ENCODE results near the gene PRDM2.

DNA sequence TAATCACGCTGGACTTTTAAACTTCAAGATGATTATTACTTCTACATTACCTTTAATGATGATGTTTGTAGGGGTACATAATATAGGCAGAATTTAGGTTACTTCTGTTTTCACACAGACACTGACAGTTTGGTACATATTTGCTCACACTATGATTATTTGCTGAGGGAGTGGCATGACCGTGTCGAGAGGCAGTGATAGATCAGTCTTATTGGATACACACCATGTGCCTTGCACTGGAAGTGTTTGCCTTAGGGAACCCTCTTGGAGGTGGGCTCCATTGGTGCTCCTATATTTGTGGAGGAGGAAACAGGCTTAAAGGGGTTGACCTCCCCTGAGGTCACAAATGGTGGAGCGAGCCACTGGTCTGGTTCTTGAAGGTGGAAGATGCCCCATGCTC, 132.1 kb downstream of the PRDM2 start:
- TF ChIP-seq, protein P1, sequence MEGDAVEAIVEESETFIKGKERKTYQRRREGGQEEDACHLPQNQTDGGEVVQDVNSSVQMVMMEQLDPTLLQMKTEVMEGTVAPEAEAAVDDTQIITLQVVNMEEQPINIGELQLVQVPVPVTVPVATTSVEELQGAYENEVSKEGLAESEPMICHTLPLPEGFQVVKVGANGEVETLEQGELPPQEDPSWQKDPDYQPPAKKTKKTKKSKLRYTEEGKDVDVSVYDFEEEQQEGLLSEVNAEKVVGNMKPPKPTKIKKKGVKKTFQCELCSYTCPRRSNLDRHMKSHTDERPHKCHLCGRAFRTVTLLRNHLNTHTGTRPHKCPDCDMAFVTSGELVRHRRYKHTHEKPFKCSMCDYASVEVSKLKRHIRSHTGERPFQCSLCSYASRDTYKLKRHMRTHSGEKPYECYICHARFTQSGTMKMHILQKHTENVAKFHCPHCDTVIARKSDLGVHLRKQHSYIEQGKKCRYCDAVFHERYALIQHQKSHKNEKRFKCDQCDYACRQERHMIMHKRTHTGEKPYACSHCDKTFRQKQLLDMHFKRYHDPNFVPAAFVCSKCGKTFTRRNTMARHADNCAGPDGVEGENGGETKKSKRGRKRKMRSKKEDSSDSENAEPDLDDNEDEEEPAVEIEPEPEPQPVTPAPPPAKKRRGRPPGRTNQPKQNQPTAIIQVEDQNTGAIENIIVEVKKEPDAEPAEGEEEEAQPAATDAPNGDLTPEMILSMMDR (IDR thresholded peaks at IDR 0.05), result no peak
- TF ChIP-seq POLR2AphosphoS5 (IDR thresholded peaks at IDR 0.05), result no peak
- no peak for TF ChIP-seq EP300 (IDR thresholded peaks at IDR 0.05)
- no peak for TF ChIP-seq POLR2A (IDR thresholded peaks at IDR 0.05)

Data from suprapubic skin (tissue), 4 donors.